NCI-H146 treated with DMSO at 0.1 percent for 48 hours (cell line): ENCODE measurements around the gene MGAT4A.

Source experiments
- DNase-seq: peaks from one replicate; lab custom pipeline; 2025; ENCODE audit not compliant: unreplicated experiment; lab: John Stamatoyannopoulos, UW

Gene MGAT4A

GRCh38 chr2:98703738-98704137 lies 27.2 kb downstream of the MGAT4A start:
- no peak for DNase-seq

GRCh38 chr2:98702858-98703620 lies 27.9 kb downstream of the MGAT4A start:
- DNase-seq, result no peak

GRCh38 chr2:98702127-98702802 lies 28.7 kb downstream of the MGAT4A start:
- no peak for DNase-seq

- no peak for DNase-seq
Measured at GRCh38 chr2:98701230-98701629, 29.7 kb downstream of the MGAT4A start.

GRCh38 chr2:98698896-98699295 lies 32.0 kb downstream of the MGAT4A start:
- DNase-seq, result no peak

GRCh38 chr2:98697651-98698337 lies 33.1 kb downstream of the MGAT4A start:
- DNase-seq, result no peak

GRCh38 chr2:98696200-98696599 lies 34.7 kb downstream of the MGAT4A start:
- no peak for DNase-seq

GRCh38 chr2:98695255-98695654 lies 35.7 kb downstream of the MGAT4A start:
- no peak for DNase-seq

- no peak for DNase-seq
Measured at GRCh38 chr2:98693477-98693876, 37.5 kb downstream of the MGAT4A start.

GRCh38 chr2:98692090-98693054 lies 38.6 kb downstream of the MGAT4A start:
- no peak for DNase-seq

- no peak for DNase-seq
Measured at GRCh38 chr2:98691303-98691702, 39.6 kb downstream of the MGAT4A start.

GRCh38 chr2:98685930-98686887 lies 44.7 kb downstream of the MGAT4A start:
- no peak for DNase-seq

- no peak for DNase-seq
Measured at GRCh38 chr2:98683728-98684127, 47.2 kb downstream of the MGAT4A start.

- no peak for DNase-seq
Measured at GRCh38 chr2:98676742-98677141, 54.2 kb downstream of the MGAT4A start.

GRCh38 chr2:98674233-98674964 lies 56.5 kb downstream of the MGAT4A start:
- no peak for DNase-seq

- DNase-seq, result no peak
Measured at GRCh38 chr2:98669675-98670074, 61.3 kb downstream of the MGAT4A start.

- no peak for DNase-seq
Measured at GRCh38 chr2:98665677-98666076, 65.3 kb downstream of the MGAT4A start.

GRCh38 chr2:98664323-98664722 lies 66.6 kb downstream of the MGAT4A start:
- no peak for DNase-seq

- no peak for DNase-seq
Measured at GRCh38 chr2:98663511-98664090, 67.3 kb downstream of the MGAT4A start.
